OCI-LY7 (cell line): ENCODE measurements around the gene DPT.

Experiments
- CTCF ChIP-seq: fragments of 200-600 bp; sonication (generic); conservative IDR thresholded peaks from 2 replicates; pipeline ENCODE4 v1.5.1; 2014; ENCODE audit warnings: mild to moderate bottlenecking, antibody characterized with exemption, low read length, moderate library complexity, mixed read lengths
- EZH2phosphoT487 ChIP-seq: fragments of 200-600 bp; sonication (generic); IDR thresholded peaks from 2 replicates; pipeline ENCODE4 v1.6.1; 2018; ENCODE audit warnings: low read depth, borderline replicate concordance, mild to moderate bottlenecking, mixed run types, antibody characterized with exemption, low read length, moderate library complexity, mixed read lengths

DNA sequence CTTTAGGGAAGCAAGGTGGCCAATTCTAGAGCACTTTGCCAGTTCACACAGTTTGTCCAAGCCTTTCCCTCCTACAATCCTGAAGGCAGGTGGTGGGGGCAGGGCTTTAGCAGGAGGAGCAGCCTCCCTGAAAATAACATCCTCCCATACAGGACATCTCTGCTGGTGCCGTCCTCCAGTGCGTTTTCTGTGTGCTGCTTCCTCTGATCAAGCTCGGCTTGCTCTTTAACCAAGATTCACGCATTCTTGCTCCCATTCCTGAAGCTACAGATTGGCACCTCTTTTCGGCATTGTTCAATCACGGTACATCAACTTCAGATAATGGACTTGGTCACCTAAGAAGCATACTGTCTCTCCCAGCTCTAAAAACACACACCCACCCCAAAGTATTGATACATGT lies 7.5 kb upstream of the DPT start:
- TF ChIP-seq CTCF (no peak), EZH2phosphoT487 (no peak)
